ENCODE measurements around the gene RASGRF2.

DNA sequence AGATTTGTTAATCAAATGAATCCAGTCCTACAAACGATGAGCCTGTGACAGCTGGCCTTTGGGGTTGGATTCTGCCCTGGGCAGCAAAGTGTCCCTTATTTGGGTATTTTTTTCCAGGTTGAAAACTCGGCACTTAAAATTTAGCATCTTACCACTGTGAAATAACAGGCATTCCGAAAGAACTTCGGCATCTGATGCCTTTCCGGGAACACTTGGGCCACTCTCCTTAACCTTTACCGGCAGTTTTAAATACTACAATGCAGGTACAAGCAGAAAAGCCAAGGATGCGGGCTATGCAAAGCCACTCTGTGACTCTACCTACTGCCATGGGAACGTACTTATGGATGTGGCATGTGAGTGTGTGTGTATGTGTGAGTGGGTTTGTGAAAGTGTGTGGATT is 1.0 kb upstream of the RASGRF2 start:
- TF ChIP-seq CREB1 (IDR thresholded peaks at IDR 0.05; ENCODE audit: low read depth) (no peak), EP300 (IDR thresholded peaks at IDR 0.05; ENCODE audit: borderline replicate concordance) (no peak), RAD21 (IDR thresholded peaks at IDR 0.05; ENCODE audit: low read depth) (no peak), EGR1 (IDR thresholded peaks at IDR 0.05) (no peak), CEBPB (IDR thresholded peaks at IDR 0.05) (no peak), TCF12 (IDR thresholded peaks at IDR 0.05; ENCODE audit: low read depth) (no peak), YY1 (IDR thresholded peaks at IDR 0.05; ENCODE audit: low read depth) (no peak), NFIC (IDR thresholded peaks at IDR 0.05) (no peak), ZBTB7A (IDR thresholded peaks at IDR 0.05; ENCODE audit: low read depth) (no peak), FOXM1 (IDR thresholded peaks at IDR 0.05; ENCODE audit: borderline replicate concordance, low read depth) (no peak), TAF1 (IDR thresholded peaks at IDR 0.05; ENCODE audit: low read depth) (no peak), TEAD4 (IDR thresholded peaks at IDR 0.05) (no peak)
- TF ChIP-seq, protein P1, sequence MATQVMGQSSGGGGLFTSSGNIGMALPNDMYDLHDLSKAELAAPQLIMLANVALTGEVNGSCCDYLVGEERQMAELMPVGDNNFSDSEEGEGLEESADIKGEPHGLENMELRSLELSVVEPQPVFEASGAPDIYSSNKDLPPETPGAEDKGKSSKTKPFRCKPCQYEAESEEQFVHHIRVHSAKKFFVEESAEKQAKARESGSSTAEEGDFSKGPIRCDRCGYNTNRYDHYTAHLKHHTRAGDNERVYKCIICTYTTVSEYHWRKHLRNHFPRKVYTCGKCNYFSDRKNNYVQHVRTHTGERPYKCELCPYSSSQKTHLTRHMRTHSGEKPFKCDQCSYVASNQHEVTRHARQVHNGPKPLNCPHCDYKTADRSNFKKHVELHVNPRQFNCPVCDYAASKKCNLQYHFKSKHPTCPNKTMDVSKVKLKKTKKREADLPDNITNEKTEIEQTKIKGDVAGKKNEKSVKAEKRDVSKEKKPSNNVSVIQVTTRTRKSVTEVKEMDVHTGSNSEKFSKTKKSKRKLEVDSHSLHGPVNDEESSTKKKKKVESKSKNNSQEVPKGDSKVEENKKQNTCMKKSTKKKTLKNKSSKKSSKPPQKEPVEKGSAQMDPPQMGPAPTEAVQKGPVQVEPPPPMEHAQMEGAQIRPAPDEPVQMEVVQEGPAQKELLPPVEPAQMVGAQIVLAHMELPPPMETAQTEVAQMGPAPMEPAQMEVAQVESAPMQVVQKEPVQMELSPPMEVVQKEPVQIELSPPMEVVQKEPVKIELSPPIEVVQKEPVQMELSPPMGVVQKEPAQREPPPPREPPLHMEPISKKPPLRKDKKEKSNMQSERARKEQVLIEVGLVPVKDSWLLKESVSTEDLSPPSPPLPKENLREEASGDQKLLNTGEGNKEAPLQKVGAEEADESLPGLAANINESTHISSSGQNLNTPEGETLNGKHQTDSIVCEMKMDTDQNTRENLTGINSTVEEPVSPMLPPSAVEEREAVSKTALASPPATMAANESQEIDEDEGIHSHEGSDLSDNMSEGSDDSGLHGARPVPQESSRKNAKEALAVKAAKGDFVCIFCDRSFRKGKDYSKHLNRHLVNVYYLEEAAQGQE (IDR thresholded peaks at IDR 0.05; ENCODE audit: low read depth), result no peak
- TF ChIP-seq, protein P2, sequence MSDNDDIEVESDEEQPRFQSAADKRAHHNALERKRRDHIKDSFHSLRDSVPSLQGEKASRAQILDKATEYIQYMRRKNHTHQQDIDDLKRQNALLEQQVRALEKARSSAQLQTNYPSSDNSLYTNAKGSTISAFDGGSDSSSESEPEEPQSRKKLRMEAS (IDR thresholded peaks at IDR 0.05), result no peak

Data from Ishikawa (cell line).